Measurements from ENCODE around the gene CHRDL2. TPM values are rescaled to one million over a fixed set of nuclear protein-coding genes. Genes with fewer than 3 reads are reported as not detected.

Gene CHRDL2
- total RNA-seq, 4 donors from 2014 or later: not detected

GRCh38 chr11:74680035-74680671, 51.1 kb downstream of the CHRDL2 start:
- no peak for TF ChIP-seq POLR2A (IDR thresholded peaks at IDR 0.05)
- no peak for TF ChIP-seq CTCF (IDR thresholded peaks at IDR 0.05)
- H3K4me3 ChIP-seq (ENCODE audit: low read depth, poor library complexity, severe bottlenecking): no peak overlapping the region
- DNase-seq (ENCODE audit: low spot score in 2 of 2): peak in 1 of 2 donors; percentile 73
- intact Hi-C loops (cut with DNase I; ENCODE audit: low total_unique reads): no loop called here
- WGBS, 2 donors: 88 to 93% methylated on average over 9 of the region's 9 CpGs

- intact Hi-C loops (cut with DNase I; ENCODE audit: low total_unique reads): no loop called here
- no peak overlapping the region for H3K4me3 ChIP-seq (ENCODE audit: low read depth, poor library complexity, severe bottlenecking)
- no peak for TF ChIP-seq POLR2A (IDR thresholded peaks at IDR 0.05)
- TF ChIP-seq CTCF (IDR thresholded peaks at IDR 0.05): no peak
- 90 to 96% methylated on average over 2 of the region's 3 CpGs for WGBS, 2 donors
- peak in 1 of 2 donors; percentile 79 for DNase-seq (ENCODE audit: low spot score in 2 of 2)
These were observed 51.7 kb downstream of the CHRDL2 start for GRCh38 chr11:74679513-74679865.

- 74 to 76% methylated on average over 13 of the region's 13 CpGs for WGBS, 2 donors
- intact Hi-C loops (cut with DNase I; ENCODE audit: low total_unique reads): no loop called here
These were observed 52.4 kb downstream of the CHRDL2 start for GRCh38 chr11:74678591-74679512.

GRCh38 chr11:74678041-74678440, 53.2 kb downstream of the CHRDL2 start:
- 92 to 94% methylated on average over 5 of the region's 5 CpGs for WGBS, 2 donors
- no peak for DNase-seq (ENCODE audit: low spot score in 2 of 2)

More at GRCh38 chr11:74678591-74679512, 52.4 kb downstream of the CHRDL2 start:
- TF ChIP-seq POLR2A (IDR thresholded peaks at IDR 0.05) (no peak), CTCF (IDR thresholded peaks at IDR 0.05) (no peak)
- DNase-seq (ENCODE audit: low spot score in 2 of 2): peak in 1 of 2 donors; percentile 49
- H3K4me3 ChIP-seq (ENCODE audit: low read depth, poor library complexity, severe bottlenecking): no peak overlapping the region

GRCh38 chr11:74677131-74677530, 54.1 kb downstream of the CHRDL2 start:
- intact Hi-C loops (cut with DNase I; ENCODE audit: low total_unique reads): no loop called here
- H3K4me3 ChIP-seq (ENCODE audit: low read depth, poor library complexity, severe bottlenecking): no peak overlapping the region
- DNase-seq (ENCODE audit: low spot score in 2 of 2): peak in 1 of 2 donors; percentile 57
- TF ChIP-seq CTCF (IDR thresholded peaks at IDR 0.05): no peak
- no peak for TF ChIP-seq POLR2A (IDR thresholded peaks at IDR 0.05)
- WGBS, 2 donors: 79 to 82% methylated on average over 6 of the region's 6 CpGs

More at GRCh38 chr11:74678041-74678440, 53.2 kb downstream of the CHRDL2 start:
- intact Hi-C loops (cut with DNase I; ENCODE audit: low total_unique reads): no loop called here
- TF ChIP-seq POLR2A (IDR thresholded peaks at IDR 0.05) (no peak), CTCF (IDR thresholded peaks at IDR 0.05) (no peak)
- no peak overlapping the region for H3K4me3 ChIP-seq (ENCODE audit: low read depth, poor library complexity, severe bottlenecking)
